ENCODE data around the gene RAB6A.

Gene RAB6A

DNA sequence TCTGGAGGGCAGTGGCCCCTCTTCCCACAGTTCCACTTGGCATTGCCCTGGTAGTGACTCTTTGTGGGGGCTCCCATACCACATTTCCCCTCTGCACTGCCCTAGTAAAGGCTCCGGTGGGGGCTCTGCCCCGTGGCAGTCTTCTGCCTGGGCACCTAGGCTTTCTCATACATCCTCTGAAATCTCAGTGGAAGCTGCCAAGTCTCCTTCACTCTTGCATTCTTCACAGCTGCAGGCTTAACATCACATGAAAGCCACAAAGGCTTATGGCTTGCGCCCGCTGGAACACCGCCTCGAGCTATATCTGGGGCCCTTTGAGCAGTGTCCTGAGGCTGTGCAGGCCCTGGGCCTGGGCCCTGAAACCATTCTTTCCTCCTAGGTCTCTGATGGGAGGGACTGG is 89.2 kb downstream of the RAB6A start:
- no peak for TF ChIP-seq CTCF (IDR thresholded peaks at IDR 0.05; ENCODE audit: low read depth, low read length)
- no peak for DNase-seq
- Histone ChIP-seq H3K27me3 (ENCODE audit: insufficient read depth, low read depth, severe bottlenecking) (no peaks in the 10 kb centered on the region), H3K27ac (no peak overlapping the region), H3K9me3 (ENCODE audit: severe bottlenecking) (no peaks in the 10 kb centered on the region), H3K4me3 (ENCODE audit: low read depth, low read length) (no peak overlapping the region), H3K36me3 (no peaks in the 10 kb centered on the region)

DNA sequence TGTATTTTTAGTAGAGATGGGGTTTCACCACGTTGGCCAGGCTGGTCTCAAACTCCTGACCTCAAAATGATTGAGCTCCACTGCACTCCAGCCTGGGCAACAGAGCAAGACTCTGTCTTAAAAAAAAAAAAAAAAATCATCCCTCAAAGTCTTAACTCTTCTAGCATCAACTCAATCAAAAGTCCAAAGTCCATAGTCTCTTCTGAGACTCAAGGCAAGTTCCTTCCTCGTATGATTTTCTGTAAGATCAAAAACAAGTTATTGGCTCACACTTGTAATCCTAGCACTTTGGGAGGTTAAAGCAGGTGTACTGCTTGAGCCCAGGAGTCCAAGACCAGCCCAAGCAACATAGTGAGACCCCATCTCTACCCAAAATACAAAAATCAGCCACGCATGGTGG is 90.1 kb downstream of the RAB6A start:
- Histone ChIP-seq H3K27me3 (ENCODE audit: insufficient read depth, low read depth, severe bottlenecking) (no peaks in the 10 kb centered on the region), H3K36me3 (no peaks in the 10 kb centered on the region), H3K9me3 (ENCODE audit: severe bottlenecking) (no peaks in the 10 kb centered on the region), H3K27ac (no peak overlapping the region), H3K4me3 (ENCODE audit: low read depth, low read length) (no peak overlapping the region)
- TF ChIP-seq CTCF (IDR thresholded peaks at IDR 0.05; ENCODE audit: low read depth, low read length) = no peak
- no peak for DNase-seq

- no peak for DNase-seq
Measured at GRCh38 chr11:73667891-73668290, 93.0 kb downstream of the RAB6A start.

GRCh38 chr11:73664877-73665276 is 96.0 kb downstream of the RAB6A start:
- no peak for TF ChIP-seq CTCF (IDR thresholded peaks at IDR 0.05; ENCODE audit: low read depth, low read length)
- H3K27ac ChIP-seq = no peak overlapping the region
- no peaks in the 10 kb centered on the region for H3K9me3 ChIP-seq (ENCODE audit: severe bottlenecking)
- no peak for DNase-seq
- no peak overlapping the region for H3K4me3 ChIP-seq (ENCODE audit: low read depth, low read length)
- H3K27me3 ChIP-seq (ENCODE audit: insufficient read depth, low read depth, severe bottlenecking) = no peaks in the 10 kb centered on the region
- H3K36me3 ChIP-seq = peaks cover 16% of the 10 kb centered on the region

More at GRCh38 chr11:73667891-73668290, 93.0 kb downstream of the RAB6A start:
- Histone ChIP-seq H3K27me3 (ENCODE audit: insufficient read depth, low read depth, severe bottlenecking) (no peaks in the 10 kb centered on the region), H3K4me3 (ENCODE audit: low read depth, low read length) (no peak overlapping the region), H3K36me3 (peaks cover 6% of the 10 kb centered on the region; the same call in 1 of the 2 replicates), H3K27ac (no peak overlapping the region), H3K9me3 (ENCODE audit: severe bottlenecking) (no peaks in the 10 kb centered on the region)
- no peak for TF ChIP-seq CTCF (IDR thresholded peaks at IDR 0.05; ENCODE audit: low read depth, low read length)

GRCh38 chr11:73663604-73664495 is 97.0 kb downstream of the RAB6A start:
- no peaks in the 10 kb centered on the region for H3K27me3 ChIP-seq (ENCODE audit: insufficient read depth, low read depth, severe bottlenecking)
- no peak overlapping the region for H3K4me3 ChIP-seq (ENCODE audit: low read depth, low read length)
- no peak for TF ChIP-seq CTCF (IDR thresholded peaks at IDR 0.05; ENCODE audit: low read depth, low read length)
- peaks cover 16% of the 10 kb centered on the region for H3K36me3 ChIP-seq
- H3K9me3 ChIP-seq (ENCODE audit: severe bottlenecking) = no peaks in the 10 kb centered on the region
- DNase-seq = no peak
- no peak overlapping the region for H3K27ac ChIP-seq

Measured in WERI-Rb-1 (cell line).